BE2C (cell line): Measurements from ENCODE around the gene OXSR1.

Experiments
- DNase-seq: peaks from one replicate; pipeline ENCODE4 v3.0.0-alpha.2; 2020
- H3K27me3 ChIP-seq: fragments of 250-450 bp; sonication (Bioruptor Pico); 2 replicates; pipeline ENCODE4 v1.5.1; 2020; ENCODE audit warnings: mild to moderate bottlenecking
- H3K36me3 ChIP-seq: fragments of 250-450 bp; sonication (Bioruptor Pico); 2 replicates; pipeline ENCODE4 v1.5.1; 2020; ENCODE audit warnings: mild to moderate bottlenecking
- H3K4me1 ChIP-seq: fragments of 250-450 bp; sonication (Bioruptor Pico); 2 replicates; pipeline ENCODE4 v1.5.1; 2020
- H3K4me3 ChIP-seq: 2 replicates; pipeline ENCODE4 v1.5.1; 2011; ENCODE audit warnings: low read depth, low read length
- H3K9me3 ChIP-seq: fragments of 250-450 bp; sonication (Bioruptor Pico); 2 replicates; pipeline ENCODE4 v1.5.1; 2020
- CTCF ChIP-seq: IDR thresholded peaks from 2 replicates; pipeline ENCODE4 v1.5.1; 2012; ENCODE audit warnings: mild to moderate bottlenecking, low read depth, low read length

Gene OXSR1

GRCh38 chr3:38268522-38268921, 103.2 kb downstream of the OXSR1 start:
- H3K9me3 ChIP-seq = no peaks in the 10 kb centered on the region
- DNase-seq = no peak
- no peaks in the 10 kb centered on the region for H3K36me3 ChIP-seq
- no peak overlapping the region for H3K4me3 ChIP-seq
- no peak for TF ChIP-seq CTCF
- H3K27me3 ChIP-seq = no peaks in the 10 kb centered on the region
- H3K4me1 ChIP-seq = no peaks in the 10 kb centered on the region

- TF ChIP-seq CTCF = no peak
- Histone ChIP-seq H3K4me1 (no peaks in the 10 kb centered on the region), H3K27me3 (no peaks in the 10 kb centered on the region), H3K36me3 (no peaks in the 10 kb centered on the region), H3K4me3 (no peak overlapping the region), H3K9me3 (no peaks in the 10 kb centered on the region)
- DNase-seq = no peak
Measured at GRCh38 chr3:38270606-38271005, 105.3 kb downstream of the OXSR1 start.

GRCh38 chr3:38271553-38271952, 106.2 kb downstream of the OXSR1 start:
- Histone ChIP-seq H3K4me3 (no peak overlapping the region), H3K9me3 (no peaks in the 10 kb centered on the region), H3K4me1 (no peaks in the 10 kb centered on the region), H3K36me3 (no peaks in the 10 kb centered on the region), H3K27me3 (no peaks in the 10 kb centered on the region)
- DNase-seq = no peak
- TF ChIP-seq CTCF = no peak

- no peak for TF ChIP-seq CTCF
- Histone ChIP-seq H3K27me3 (no peaks in the 10 kb centered on the region), H3K36me3 (no peaks in the 10 kb centered on the region), H3K9me3 (no peaks in the 10 kb centered on the region), H3K4me3 (no peak overlapping the region), H3K4me1 (no peaks in the 10 kb centered on the region)
- no peak for DNase-seq
Measured at GRCh38 chr3:38274864-38275649, 109.7 kb downstream of the OXSR1 start.

GRCh38 chr3:38275658-38276057, 110.3 kb downstream of the OXSR1 start:
- H3K4me3 ChIP-seq = no peak overlapping the region
- DNase-seq = no peak
- H3K4me1 ChIP-seq = no peaks in the 10 kb centered on the region
- TF ChIP-seq CTCF = no peak
- no peaks in the 10 kb centered on the region for H3K36me3 ChIP-seq
- no peaks in the 10 kb centered on the region for H3K9me3 ChIP-seq
- H3K27me3 ChIP-seq = no peaks in the 10 kb centered on the region

- TF ChIP-seq CTCF = no peak
- Histone ChIP-seq H3K36me3 (no peaks in the 10 kb centered on the region), H3K9me3 (no peaks in the 10 kb centered on the region), H3K4me1 (no peaks in the 10 kb centered on the region), H3K27me3 (no peaks in the 10 kb centered on the region), H3K4me3 (no peak overlapping the region)
- no peak for DNase-seq
Measured at GRCh38 chr3:38276081-38276916, 111.0 kb downstream of the OXSR1 start.
